HCT116 (cell line): ENCODE measurements around the gene RCOR1. TPM values are rescaled to one million over a fixed set of nuclear protein-coding genes. Genes with fewer than 3 reads are reported as not detected.

ENCODE experiments used
- ATAC-seq: fragments of 200-7000 bp; cut with Tn5 transposase; 2 replicates; pipeline ENCODE4 v1.9.1; 2020; ENCODE audit warnings: mild to moderate bottlenecking, moderate library complexity
- BruUV-seq: library from RNA; stranded (reverse); fragments of 400-500 nt; replicated peaks from 2 replicates; lab custom pipeline; 2021; lab: Mats Ljungman, UMichigan
- CTCF ChIA-PET: fragments of 300-600 bp; sonication (Branson Sonifier 250); formaldehyde crosslinking; loops from one replicate; lab custom pipeline; 2021; ENCODE audit warnings: antibody characterized with exemption; lab: Charles Lee
- POLR2A ChIA-PET: fragments of 300-600, 350-600 bp; sonication (Branson Sonifier 250); formaldehyde crosslinking; loops from one replicate; lab custom pipeline; 2021; ENCODE audit warnings: antibody characterized with exemption; lab: Charles Lee
- RAD21 ChIA-PET, 2 experiments: fragments of 300-600 bp; sonication (Branson Sonifier 250); formaldehyde crosslinking; loops; one replicate each; lab custom pipeline; 2023; ENCODE audit warnings: low total read pairs in 2 of 2; ENCODE audit not compliant: uncharacterized antibody in 2 of 2, unreplicated experiment in 2 of 2, low non-redundant PET in 1 of 2; lab: Charles Lee
- DNase-seq: peaks from one replicate; pipeline ENCODE4 v3.0.0-alpha.2; 2010; ENCODE audit warnings: low read depth, low spot score
- H2AFZ ChIP-seq: fragments of 200-600 bp; shearing (Covaris generic), sonication (generic); 2 replicates; pipeline ENCODE4 v1.6.1; 2017; ENCODE audit warnings: low read depth, mixed run types, mixed read lengths, antibody characterized with exemption, low read length; ENCODE audit not compliant: poor library complexity, severe bottlenecking
- H3K27ac ChIP-seq: 2 replicates; pipeline ENCODE4 v1.5.1; 2012; ENCODE audit warnings: low read depth, low read length
- H3K27me3 ChIP-seq: fragments of 200-600 bp; sonication (generic); 2 replicates; pipeline ENCODE4 v1.6.1; 2016; ENCODE audit warnings: mixed run types, low read length, mixed read lengths; ENCODE audit not compliant: insufficient read depth
- H3K36me3 ChIP-seq, 2 experiments: fragments of 200-500 bp in 1 of 2; fragments of 200-600 bp in 1 of 2; sonication (Bioruptor generic) in 1 of 2; sonication (generic) in 1 of 2; 2 replicates each; pipeline versions ENCODE4 v1.5.1 to v1.6.1; 2014 to 2016; ENCODE audit warnings: low read length in 2 of 2, inconsistent platforms in 1 of 2, mixed read lengths in 1 of 2, mixed run types in 1 of 2; ENCODE audit not compliant: insufficient read depth in 2 of 2, control insufficient read depth in 1 of 2
- H3K4me1 ChIP-seq, 2 experiments: fragments of 200-600 bp in 1 of 2; sonication (generic) in 1 of 2; 2 replicates each; pipeline versions ENCODE4 v1.5.1 to v1.6.1; 2012 to 2017; ENCODE audit warnings: low read length in 2 of 2, inconsistent platforms in 1 of 2, mild to moderate bottlenecking in 1 of 2, mixed read lengths in 1 of 2, mixed run types in 1 of 2, moderate library complexity in 1 of 2; ENCODE audit not compliant: insufficient read depth in 2 of 2, control insufficient read depth in 1 of 2
- H3K4me2 ChIP-seq: fragments of 200-600 bp; sonication (generic); 2 replicates; pipeline ENCODE4 v1.6.1; 2017; ENCODE audit warnings: mixed run types, low read length, mixed read lengths
- H3K4me3 ChIP-seq, 2 experiments: fragments of 200-600 bp in 1 of 2; sonication (generic) in 1 of 2; replicated peaks in 1 of 2; 2 replicates each; pipeline ENCODE4 v1.5.1; 2011 to 2016; ENCODE audit warnings: low read length in 2 of 2, control low read depth in 1 of 2, low read depth in 1 of 2, mild to moderate bottlenecking in 1 of 2, mixed read lengths in 1 of 2, mixed run types in 1 of 2
- H3K79me2 ChIP-seq: fragments of 200-600 bp; sonication (generic); 2 replicates; pipeline ENCODE4 v1.6.1; 2017; ENCODE audit warnings: mild to moderate bottlenecking, mixed run types, low read length, moderate library complexity, mixed read lengths; ENCODE audit not compliant: insufficient read depth
- H3K9ac ChIP-seq: fragments of 200-600 bp; sonication (generic); 2 replicates; pipeline ENCODE4 v1.6.1; 2016; ENCODE audit warnings: low read length, mixed read lengths
- H3K9me2 ChIP-seq: fragments of 200-600 bp; sonication (generic), shearing (Covaris generic); 2 replicates; pipeline ENCODE4 v1.6.1; 2017; ENCODE audit warnings: mixed run types, mild to moderate bottlenecking, moderate library complexity; ENCODE audit not compliant: insufficient read depth
- H3K9me3 ChIP-seq, 2 experiments: fragments of 200-500 bp in 1 of 2; fragments of 200-600 bp in 1 of 2; sonication (Bioruptor generic) in 1 of 2; sonication (generic) in 1 of 2; 2 replicates each; pipeline ENCODE4 v1.6.1; 2014 to 2017; ENCODE audit warnings: low read length in 2 of 2, mixed read lengths in 2 of 2, inconsistent platforms in 1 of 2, low read depth in 1 of 2, mild to moderate bottlenecking in 1 of 2, mixed run types in 1 of 2, moderate library complexity in 1 of 2; ENCODE audit not compliant: control insufficient read depth in 1 of 2, insufficient read depth in 1 of 2
- H4K20me1 ChIP-seq: fragments of 200-600 bp; sonication (generic), shearing (Covaris generic); 2 replicates; pipeline ENCODE4 v1.6.1; 2017; ENCODE audit warnings: mixed run types, mild to moderate bottlenecking, moderate library complexity; ENCODE audit not compliant: insufficient read depth
- CBX3 ChIP-seq: IDR thresholded peaks from 2 replicates; pipeline ENCODE4 v1.6.1; 2012; ENCODE audit warnings: low read depth
- CEBPB ChIP-seq: IDR thresholded peaks from 2 replicates; pipeline ENCODE4 v1.6.1; 2012; ENCODE audit warnings: low read depth
- EZH2 ChIP-seq: fragments of 200-600 bp; sonication (generic); IDR thresholded peaks from 2 replicates; pipeline ENCODE4 v1.6.1; 2017; ENCODE audit warnings: antibody characterized with exemption, mixed run types
- EZH2phosphoT487 ChIP-seq: fragments of 200-600 bp; IDR thresholded peaks from 2 replicates; pipeline ENCODE4 v1.6.1; 2018; ENCODE audit warnings: antibody characterized with exemption, borderline replicate concordance
- POLR2A ChIP-seq: IDR thresholded peaks from 2 replicates; pipeline ENCODE4 v1.7.0; 2011; ENCODE audit warnings: borderline replicate concordance; ENCODE audit not compliant: insufficient read depth, insufficient read length; ENCODE audit errors: extremely low read depth
- SIN3A ChIP-seq: IDR thresholded peaks from 2 replicates; pipeline ENCODE4 v1.6.1; 2012; ENCODE audit warnings: low read depth
- SP1 ChIP-seq: IDR thresholded peaks from 2 replicates; pipeline ENCODE4 v1.6.1; 2012; ENCODE audit warnings: low read depth
- SRF ChIP-seq: IDR thresholded peaks from 2 replicates; pipeline ENCODE4 v1.6.1; 2012; ENCODE audit warnings: low read depth
- YY1 ChIP-seq: IDR thresholded peaks from 2 replicates; pipeline ENCODE4 v1.6.1; 2011; ENCODE audit warnings: low read length, low read depth, moderate library complexity, mild to moderate bottlenecking; ENCODE audit not compliant: insufficient replicate concordance; ENCODE audit errors: extremely low read depth
- ZNF274 ChIP-seq: fragments of 200-500 bp; sonication (Bioruptor generic); IDR thresholded peaks from 2 replicates; pipeline ENCODE4 v1.6.1; 2014; ENCODE audit warnings: mild to moderate bottlenecking, low read depth, low read length, inconsistent platforms
- intact Hi-C: fragments of 100-400 bp; cut with micrococcal nuclease; formaldehyde crosslinking; loops from 2 replicates; pipeline ENCODE4 v1.10.0; 2022
- total RNA-seq: library from RNA; stranded (reverse); gene quantifications from one replicate; pipeline ENCODE4 v1.2.1, GENCODE V29; 2021; ENCODE audit not compliant: unreplicated experiment
- TF ChIP-seq, protein P1 (sequence below): IDR thresholded peaks from 2 replicates; pipeline ENCODE4 v1.6.1; 2011; ENCODE audit warnings: mild to moderate bottlenecking, low read length, moderate library complexity; ENCODE audit not compliant: insufficient replicate concordance; ENCODE audit errors: extremely low read depth
- TF ChIP-seq, protein P2 (sequence below): IDR thresholded peaks from 2 replicates; pipeline ENCODE4 v1.6.1; 2012; ENCODE audit warnings: low read depth
- TF ChIP-seq, protein P3 (sequence below), 3 experiments: fragments of 200-600 bp in 1 of 3; sonication (generic) in 1 of 3; IDR thresholded peaks in 2 of 3; conservative IDR thresholded peaks in 1 of 3; 2 replicates each; pipeline ENCODE4 v1.5.1; 2012 to 2017; ENCODE audit warnings: low read depth in 2 of 3, low read length in 2 of 3, antibody characterized with exemption in 1 of 3, borderline replicate concordance in 1 of 3, control low read depth in 1 of 3, mild to moderate bottlenecking in 1 of 3, mixed read lengths in 1 of 3, mixed run types in 1 of 3, moderate library complexity in 1 of 3; ENCODE audit not compliant: insufficient read depth in 1 of 3

The RCOR1 gene
- total RNA-seq, 1 experiment from 2014 or later: 30.7 TPM

DNA sequence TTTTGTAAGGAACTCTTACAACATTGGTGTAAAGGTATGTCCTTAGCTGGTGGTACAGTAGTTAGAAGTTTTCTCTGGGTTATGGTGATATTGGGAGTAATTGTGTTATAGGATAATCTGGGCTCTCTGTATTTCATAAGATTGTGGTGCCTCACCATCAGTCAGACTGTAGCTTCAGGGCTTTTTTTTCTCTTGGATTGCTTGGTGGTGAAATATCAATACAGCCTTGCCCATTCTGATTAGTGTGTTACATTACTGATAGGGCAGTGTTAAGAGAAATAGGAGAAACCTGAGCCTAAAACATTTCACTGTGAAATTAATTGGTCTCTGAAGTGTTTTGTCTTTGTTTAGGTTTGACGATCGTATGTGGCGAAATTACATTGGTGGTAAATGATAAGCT, 71.0 kb downstream of the RCOR1 start:
- intact Hi-C loops: no loop called here
- TF ChIP-seq YY1: no peak
- TF ChIP-seq EZH2: no peak
- no peak for TF ChIP-seq EZH2phosphoT487
- TF ChIP-seq, protein P1, sequence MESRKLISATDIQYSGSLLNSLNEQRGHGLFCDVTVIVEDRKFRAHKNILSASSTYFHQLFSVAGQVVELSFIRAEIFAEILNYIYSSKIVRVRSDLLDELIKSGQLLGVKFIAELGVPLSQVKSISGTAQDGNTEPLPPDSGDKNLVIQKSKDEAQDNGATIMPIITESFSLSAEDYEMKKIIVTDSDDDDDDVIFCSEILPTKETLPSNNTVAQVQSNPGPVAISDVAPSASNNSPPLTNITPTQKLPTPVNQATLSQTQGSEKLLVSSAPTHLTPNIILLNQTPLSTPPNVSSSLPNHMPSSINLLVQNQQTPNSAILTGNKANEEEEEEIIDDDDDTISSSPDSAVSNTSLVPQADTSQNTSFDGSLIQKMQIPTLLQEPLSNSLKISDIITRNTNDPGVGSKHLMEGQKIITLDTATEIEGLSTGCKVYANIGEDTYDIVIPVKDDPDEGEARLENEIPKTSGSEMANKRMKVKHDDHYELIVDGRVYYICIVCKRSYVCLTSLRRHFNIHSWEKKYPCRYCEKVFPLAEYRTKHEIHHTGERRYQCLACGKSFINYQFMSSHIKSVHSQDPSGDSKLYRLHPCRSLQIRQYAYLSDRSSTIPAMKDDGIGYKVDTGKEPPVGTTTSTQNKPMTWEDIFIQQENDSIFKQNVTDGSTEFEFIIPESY: no peak
- no peak for TF ChIP-seq CEBPB
- no peaks in the 10 kb centered on the region for H3K9me3 ChIP-seq
- no peak overlapping the region for H3K9ac ChIP-seq
- H3K9me2 ChIP-seq: no peaks in the 10 kb centered on the region
- no peak for ATAC-seq
- no peaks in the 10 kb centered on the region for H3K36me3 ChIP-seq
- no peak overlapping the region for H3K4me2 ChIP-seq
- no peak overlapping the region for H3K4me3 ChIP-seq
- peaks cover 97% of the 10 kb centered on the region for H3K79me2 ChIP-seq
- no TSS peak for BruUV-seq
- no peaks in the 10 kb centered on the region for H3K27me3 ChIP-seq
- ChIA-PET CTCF (no interaction called here), POLR2A (no interaction called here), RAD21 (no interaction called here)
- H2AFZ ChIP-seq: no peak overlapping the region
- peaks cover 22% of the 10 kb centered on the region; the same call in 1 of the 2 replicates for H4K20me1 ChIP-seq
- no peak for DNase-seq
- H3K4me1 ChIP-seq: no peaks in the 10 kb centered on the region
- H3K27ac ChIP-seq: no peak overlapping the region

DNA sequence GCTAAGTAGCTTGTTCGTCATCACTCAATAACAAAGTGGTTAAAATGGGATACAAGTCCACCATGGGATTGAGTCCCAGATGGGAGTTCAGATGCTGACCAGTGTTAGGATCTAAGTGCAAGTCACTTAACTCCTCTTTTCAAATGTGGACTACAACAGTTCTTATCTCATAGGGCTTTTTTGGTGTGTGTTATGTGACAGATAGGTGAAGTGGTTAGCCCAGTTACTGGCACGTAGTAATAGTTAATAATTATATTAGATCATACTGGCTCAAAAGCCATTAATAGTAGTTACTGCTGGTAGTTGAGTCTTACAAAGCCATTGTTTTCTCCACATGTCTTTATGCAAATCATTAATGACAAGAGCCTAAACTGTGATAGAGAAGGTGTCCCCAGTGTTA, 73.2 kb downstream of the RCOR1 start:
- Histone ChIP-seq H3K36me3 (no peaks in the 10 kb centered on the region), H3K9ac (no peak overlapping the region), H3K9me2 (no peaks in the 10 kb centered on the region), H3K4me1 (no peaks in the 10 kb centered on the region), H3K27ac (no peak overlapping the region), H3K4me2 (no peak overlapping the region), H3K9me3 (no peaks in the 10 kb centered on the region), H4K20me1 (peaks cover 14% of the 10 kb centered on the region; the same call in 1 of the 2 replicates), H3K27me3 (no peaks in the 10 kb centered on the region), H3K79me2 (peaks cover 94% of the 10 kb centered on the region), H3K4me3 (no peak overlapping the region), H2AFZ (no peak overlapping the region)
- intact Hi-C loops: no loop called here
- no peak for DNase-seq
- no TSS peak for BruUV-seq
- ChIA-PET RAD21 (no interaction called here), POLR2A (no interaction called here), CTCF (no interaction called here)
- ATAC-seq: no peak
- TF ChIP-seq POLR2A: no peak
- no peak for TF ChIP-seq SIN3A
- TF ChIP-seq ZNF274: no peak
- TF ChIP-seq, protein P2, sequence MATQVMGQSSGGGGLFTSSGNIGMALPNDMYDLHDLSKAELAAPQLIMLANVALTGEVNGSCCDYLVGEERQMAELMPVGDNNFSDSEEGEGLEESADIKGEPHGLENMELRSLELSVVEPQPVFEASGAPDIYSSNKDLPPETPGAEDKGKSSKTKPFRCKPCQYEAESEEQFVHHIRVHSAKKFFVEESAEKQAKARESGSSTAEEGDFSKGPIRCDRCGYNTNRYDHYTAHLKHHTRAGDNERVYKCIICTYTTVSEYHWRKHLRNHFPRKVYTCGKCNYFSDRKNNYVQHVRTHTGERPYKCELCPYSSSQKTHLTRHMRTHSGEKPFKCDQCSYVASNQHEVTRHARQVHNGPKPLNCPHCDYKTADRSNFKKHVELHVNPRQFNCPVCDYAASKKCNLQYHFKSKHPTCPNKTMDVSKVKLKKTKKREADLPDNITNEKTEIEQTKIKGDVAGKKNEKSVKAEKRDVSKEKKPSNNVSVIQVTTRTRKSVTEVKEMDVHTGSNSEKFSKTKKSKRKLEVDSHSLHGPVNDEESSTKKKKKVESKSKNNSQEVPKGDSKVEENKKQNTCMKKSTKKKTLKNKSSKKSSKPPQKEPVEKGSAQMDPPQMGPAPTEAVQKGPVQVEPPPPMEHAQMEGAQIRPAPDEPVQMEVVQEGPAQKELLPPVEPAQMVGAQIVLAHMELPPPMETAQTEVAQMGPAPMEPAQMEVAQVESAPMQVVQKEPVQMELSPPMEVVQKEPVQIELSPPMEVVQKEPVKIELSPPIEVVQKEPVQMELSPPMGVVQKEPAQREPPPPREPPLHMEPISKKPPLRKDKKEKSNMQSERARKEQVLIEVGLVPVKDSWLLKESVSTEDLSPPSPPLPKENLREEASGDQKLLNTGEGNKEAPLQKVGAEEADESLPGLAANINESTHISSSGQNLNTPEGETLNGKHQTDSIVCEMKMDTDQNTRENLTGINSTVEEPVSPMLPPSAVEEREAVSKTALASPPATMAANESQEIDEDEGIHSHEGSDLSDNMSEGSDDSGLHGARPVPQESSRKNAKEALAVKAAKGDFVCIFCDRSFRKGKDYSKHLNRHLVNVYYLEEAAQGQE: no peak
- TF ChIP-seq CBX3: no peak
- no peak for TF ChIP-seq SRF
- TF ChIP-seq, protein P3, sequence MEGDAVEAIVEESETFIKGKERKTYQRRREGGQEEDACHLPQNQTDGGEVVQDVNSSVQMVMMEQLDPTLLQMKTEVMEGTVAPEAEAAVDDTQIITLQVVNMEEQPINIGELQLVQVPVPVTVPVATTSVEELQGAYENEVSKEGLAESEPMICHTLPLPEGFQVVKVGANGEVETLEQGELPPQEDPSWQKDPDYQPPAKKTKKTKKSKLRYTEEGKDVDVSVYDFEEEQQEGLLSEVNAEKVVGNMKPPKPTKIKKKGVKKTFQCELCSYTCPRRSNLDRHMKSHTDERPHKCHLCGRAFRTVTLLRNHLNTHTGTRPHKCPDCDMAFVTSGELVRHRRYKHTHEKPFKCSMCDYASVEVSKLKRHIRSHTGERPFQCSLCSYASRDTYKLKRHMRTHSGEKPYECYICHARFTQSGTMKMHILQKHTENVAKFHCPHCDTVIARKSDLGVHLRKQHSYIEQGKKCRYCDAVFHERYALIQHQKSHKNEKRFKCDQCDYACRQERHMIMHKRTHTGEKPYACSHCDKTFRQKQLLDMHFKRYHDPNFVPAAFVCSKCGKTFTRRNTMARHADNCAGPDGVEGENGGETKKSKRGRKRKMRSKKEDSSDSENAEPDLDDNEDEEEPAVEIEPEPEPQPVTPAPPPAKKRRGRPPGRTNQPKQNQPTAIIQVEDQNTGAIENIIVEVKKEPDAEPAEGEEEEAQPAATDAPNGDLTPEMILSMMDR (IDR thresholded peaks at IDR 0.05 in 2 of 3, conservative IDR thresholded peaks at IDR 0.05 in 1 of 3; ENCODE audit: borderline replicate concordance in 1 of 3, insufficient read depth in 1 of 3, low read depth in 2 of 3, low read length in 2 of 3): no peak
- no peak for TF ChIP-seq CEBPB
- no peak for TF ChIP-seq SP1
